IMR-90 (cell line): ENCODE results near the gene COQ8A. TPM values are rescaled to one million over a fixed set of nuclear protein-coding genes. Genes with fewer than 3 reads are reported as not detected.

ENCODE experiments used
- ATAC-seq: fragments of 200-7000 bp; cut with Tn5 transposase; 2 replicates; pipeline ENCODE4 v1.9.1; 2020; ENCODE audit warnings: low read depth, mild to moderate bottlenecking, moderate library complexity
- BruUV-seq: library from RNA; stranded (reverse); fragments of 400-500 nt; replicated peaks from 2 replicates; lab custom pipeline; 2021; lab: Mats Ljungman, UMichigan
- CTCF ChIA-PET: fragments of 300-600 bp; formaldehyde crosslinking; extraction: SDS; loops from one replicate; lab custom pipeline; 2021; ENCODE audit warnings: antibody characterized with exemption; lab: Yijun Ruan, JAX
- POLR2A ChIA-PET: fragments of 300-600 bp; sonication (Branson Sonifier 250); formaldehyde crosslinking; loops from one replicate; lab custom pipeline; 2022; ENCODE audit warnings: antibody characterized with exemption; ENCODE audit not compliant: unreplicated experiment; lab: Charles Lee
- DNase-seq: peaks from one replicate; pipeline ENCODE4 v3.0.0; 2013
- H2AFZ ChIP-seq: replicated peaks from 2 replicates; pipeline ENCODE3; 2013; ENCODE audit warnings: low read length, mild to moderate bottlenecking; ENCODE audit not compliant: poor library complexity
- H2AK5ac ChIP-seq: 2 replicates; pipeline ENCODE4 v1.6.1; 2013; ENCODE audit warnings: low read depth, low read length, inconsistent platforms
- H2AK9ac ChIP-seq: replicated peaks from 2 replicates; pipeline ENCODE3; 2013; ENCODE audit warnings: mild to moderate bottlenecking, low read depth, low read length, moderate library complexity; ENCODE audit not compliant: poor library complexity
- H2BK120ac ChIP-seq: 2 replicates; pipeline ENCODE4 v1.6.1; 2013; ENCODE audit warnings: low read depth, low read length, inconsistent platforms
- H2BK15ac ChIP-seq: 3 replicates; pipeline ENCODE4 v1.6.1; 2013; ENCODE audit warnings: low read depth, low read length, inconsistent platforms
- H2BK20ac ChIP-seq: 2 replicates; pipeline ENCODE4 v1.6.1; 2013; ENCODE audit warnings: low read depth, mild to moderate bottlenecking, inconsistent platforms, low read length, moderate library complexity
- H2BK5ac ChIP-seq: 2 replicates; pipeline ENCODE4 v1.6.1; 2013; ENCODE audit warnings: mild to moderate bottlenecking, low read depth, low read length, inconsistent platforms; ENCODE audit not compliant: poor library complexity, severe bottlenecking
- H3K14ac ChIP-seq: replicated peaks from 2 replicates; pipeline ENCODE4 v1.6.1; 2013; ENCODE audit warnings: low read depth, low read length, inconsistent platforms
- H3K18ac ChIP-seq: 2 replicates; pipeline ENCODE4 v1.6.1; 2013; ENCODE audit warnings: low read depth, low read length, control low read depth
- H3K23ac ChIP-seq: 2 replicates; pipeline ENCODE4 v1.6.1; 2013; ENCODE audit warnings: low read depth, low read length, inconsistent platforms
- H3K27ac ChIP-seq: 2 replicates; pipeline ENCODE4 v1.5.1; 2013; ENCODE audit warnings: mild to moderate bottlenecking, control low read depth, low read length; ENCODE audit not compliant: insufficient read depth
- H3K27me3 ChIP-seq: 2 replicates; pipeline ENCODE4 v1.6.1; 2013; ENCODE audit warnings: low read length; ENCODE audit not compliant: control insufficient read depth, insufficient read depth
- H3K36me3 ChIP-seq: 2 replicates; pipeline ENCODE4 v1.6.1; 2013; ENCODE audit warnings: low read length, mixed read lengths; ENCODE audit not compliant: control insufficient read depth, insufficient read depth
- H3K4ac ChIP-seq: 2 replicates; pipeline ENCODE4 v1.6.1; 2013; ENCODE audit warnings: low read depth, low read length, inconsistent platforms
- H3K4me1 ChIP-seq: 2 replicates; pipeline ENCODE4 v1.6.1; 2013; ENCODE audit warnings: low read length, mixed read lengths; ENCODE audit not compliant: control insufficient read depth, insufficient read depth
- H3K4me2 ChIP-seq: 2 replicates; pipeline ENCODE4 v1.6.1; 2013; ENCODE audit warnings: low read depth, mild to moderate bottlenecking, control low read depth, low read length, moderate library complexity
- H3K4me3 ChIP-seq: 2 replicates; pipeline ENCODE4 v1.5.1; 2013; ENCODE audit warnings: low read depth, mild to moderate bottlenecking, control low read depth, low read length, moderate library complexity; ENCODE audit not compliant: insufficient read depth
- H3K56ac ChIP-seq: 2 replicates; pipeline ENCODE4 v1.6.1; 2013; ENCODE audit warnings: low read length, inconsistent platforms; ENCODE audit not compliant: insufficient read depth; ENCODE audit errors: extremely low read depth
- H3K79me1 ChIP-seq, 2 experiments: 2 replicates each; pipeline ENCODE4 v1.6.1; 2013; ENCODE audit warnings: low read length in 2 of 2, inconsistent platforms in 1 of 2, low read depth in 1 of 2
- H3K9ac ChIP-seq: 2 replicates; pipeline ENCODE4 v1.6.1; 2013; ENCODE audit warnings: low read depth, low read length, control low read depth
- H3K9me1 ChIP-seq: 2 replicates; pipeline ENCODE4 v1.6.1; 2013; ENCODE audit warnings: low read length, inconsistent platforms; ENCODE audit not compliant: insufficient read depth
- H3K9me3 ChIP-seq: 2 replicates; pipeline ENCODE4 v1.6.1; 2013; ENCODE audit warnings: low read length; ENCODE audit not compliant: control insufficient read depth, insufficient read depth
- H4K20me1 ChIP-seq: 2 replicates; pipeline ENCODE4 v1.6.1; 2013; ENCODE audit warnings: low read length, inconsistent platforms; ENCODE audit not compliant: insufficient read depth
- H4K5ac ChIP-seq: 2 replicates; pipeline ENCODE4 v1.6.1; 2013; ENCODE audit warnings: mild to moderate bottlenecking, low read depth, low read length, control low read depth
- H4K8ac ChIP-seq, 2 experiments: 2 replicates each; pipeline ENCODE4 v1.6.1; 2013; ENCODE audit warnings: low read depth in 2 of 2, low read length in 2 of 2, control low read depth in 1 of 2, inconsistent platforms in 1 of 2
- H4K91ac ChIP-seq: 2 replicates; pipeline ENCODE4 v1.6.1; 2013; ENCODE audit warnings: low read depth, low read length, inconsistent platforms; ENCODE audit not compliant: insufficient read depth
- BHLHE40 ChIP-seq: fragments of 150-350 bp; IDR thresholded peaks from 2 replicates; pipeline ENCODE4 v1.6.1; 2016; ENCODE audit warnings: mild to moderate bottlenecking, low read depth, low read length
- CEBPB ChIP-seq: IDR thresholded peaks from 2 replicates; pipeline ENCODE4 v1.6.1; 2012; ENCODE audit warnings: low read depth, low read length, improper control_type of control experiment
- CHD1 ChIP-seq: IDR thresholded peaks from 2 replicates; pipeline ENCODE4 v1.6.1; 2012; ENCODE audit warnings: low read depth, low read length, improper control_type of control experiment
- FOS ChIP-seq: fragments of 150-350 bp; IDR thresholded peaks from 2 replicates; pipeline ENCODE4 v1.6.1; 2016; ENCODE audit warnings: low read depth, low read length
- MAFK ChIP-seq: IDR thresholded peaks from 2 replicates; pipeline ENCODE4 v1.6.1; 2012; ENCODE audit warnings: low read depth, low read length, improper control_type of control experiment
- MAZ ChIP-seq: IDR thresholded peaks from 2 replicates; pipeline ENCODE4 v1.6.1; 2012; ENCODE audit warnings: low read depth, mild to moderate bottlenecking, low read length, improper control_type of control experiment, moderate library complexity, borderline replicate concordance
- MXI1 ChIP-seq: IDR thresholded peaks from 2 replicates; pipeline ENCODE4 v1.6.1; 2012; ENCODE audit warnings: low read depth, mild to moderate bottlenecking, low read length, moderate library complexity, borderline replicate concordance
- NFE2L2 ChIP-seq: fragments of 150-350 bp; IDR thresholded peaks from 2 replicates; pipeline ENCODE4 v1.6.1; 2016; ENCODE audit warnings: low read depth, mild to moderate bottlenecking, low read length
- POLR2A ChIP-seq: IDR thresholded peaks from 2 replicates; pipeline ENCODE4 v1.6.1; 2012; ENCODE audit warnings: mild to moderate bottlenecking, low read depth, low read length
- RAD21 ChIP-seq: IDR thresholded peaks from 2 replicates; pipeline ENCODE4 v1.6.1; 2012; ENCODE audit warnings: low read length, improper control_type of control experiment
- RCOR1 ChIP-seq: IDR thresholded peaks from 2 replicates; pipeline ENCODE4 v1.6.1; 2012; ENCODE audit warnings: mild to moderate bottlenecking, low read length, improper control_type of control experiment; ENCODE audit not compliant: insufficient replicate concordance
- RFX5 ChIP-seq: IDR thresholded peaks from 2 replicates; pipeline ENCODE4 v1.8.0; 2012; ENCODE audit warnings: low read depth, mild to moderate bottlenecking, low read length, moderate library complexity
- SMC3 ChIP-seq: fragments of 150-350 bp; IDR thresholded peaks from 2 replicates; pipeline ENCODE4 v1.6.1; 2016; ENCODE audit warnings: low read depth, mild to moderate bottlenecking, antibody characterized with exemption, low read length, moderate library complexity
- WGBS, 2 experiments: methylation state at CpG; one replicate each; pipeline versions ENCODE4 v1.1.5 to v1.1.7; 2013; ENCODE audit warnings: missing lambda C conversion rate in 2 of 2; ENCODE audit not compliant: insufficient read length in 1 of 2; ENCODE audit errors: extremely low coverage in 2 of 2; 5-methylcytosine and 5-hydroxymethylcytosine counted together
- dilution Hi-C: fragments of 300-500 bp; cut with HindIII; formaldehyde crosslinking; loops from one replicate; pipeline ENCODE4 v1.14.3; 2018; ENCODE audit warnings: low sequenced_read_pairs; ENCODE audit not compliant: unreplicated experiment
- in situ Hi-C: fragments of 300-500 bp; cut with MboI; formaldehyde crosslinking; loops from 3 replicates; pipeline ENCODE4 v1.14.3; 2019; ENCODE audit warnings: low sequenced_read_pairs, inconsistent platforms, mixed read lengths
- intact Hi-C: fragments of 100-400 bp; cut with micrococcal nuclease; formaldehyde crosslinking; loops from 2 replicates; pipeline ENCODE4 v1.10.0; 2022
- polyA plus RNA-seq, 3 experiments: library from polyadenylated mRNA; depleted of rRNA; stranded (reverse); fragments of >200 nt; gene quantifications; 2 replicates each; pipeline ENCODE4 v1.2.3, GENCODE V29; 2012; ENCODE audit warnings: low replicate concordance in 1 of 3
- total RNA-seq: library from RNA; depleted of rRNA; stranded (reverse); fragments of >200 nt; gene quantifications from 2 replicates; pipeline ENCODE4 v1.2.3, GENCODE V29; 2012
- TF ChIP-seq, protein P1 (sequence below): fragments of 150-350 bp; IDR thresholded peaks from 2 replicates; pipeline ENCODE4 v1.6.1; 2016; ENCODE audit warnings: low read depth, mild to moderate bottlenecking, low read length, moderate library complexity, borderline replicate concordance
- TF ChIP-seq, protein P2 (sequence below): conservative IDR thresholded peaks from 2 replicates; pipeline ENCODE4 v1.5.1; 2012; ENCODE audit warnings: mild to moderate bottlenecking, low read depth, low read length, improper control_type of control experiment
- TF ChIP-seq, protein P3 (sequence below): fragments of 150-350 bp; IDR thresholded peaks from 2 replicates; pipeline ENCODE4 v1.6.1; 2017; ENCODE audit warnings: mild to moderate bottlenecking, antibody characterized with exemption, low read length, low read depth

COQ8A gene
- total and polyA plus RNA-seq, 2 of the 4 experiments (the other 2 are of a cell fraction): 3.8 to 6.1 TPM

- H2BK20ac ChIP-seq: no peak overlapping the region
- H3K14ac ChIP-seq: no peak overlapping the region
- no peak overlapping the region for H3K9ac ChIP-seq
- H3K4me1 ChIP-seq: peaks cover 6% of the 10 kb centered on the region
- in situ Hi-C loops (no loop called here), intact Hi-C loops (no loop called here), dilution Hi-C loops (no loop called here)
- H2BK15ac ChIP-seq: no peak overlapping the region
- CTCF ChIA-PET: no interaction called here
- no peaks in the 10 kb centered on the region for H3K36me3 ChIP-seq
- ATAC-seq (no peak), DNase-seq (no peak)
- no peaks in the 10 kb centered on the region; a peak in 1 of 4 replicates for H3K79me1 ChIP-seq
- H2BK5ac ChIP-seq: no peak overlapping the region
- no peak overlapping the region for H2AK5ac ChIP-seq
- no peak overlapping the region for H4K5ac ChIP-seq
- H4K20me1 ChIP-seq: no peaks in the 10 kb centered on the region
- POLR2A ChIA-PET: no interaction called here
- no peak overlapping the region for H2AK9ac ChIP-seq
- no peak overlapping the region for H2BK120ac ChIP-seq
- peaks cover 8% of the 10 kb centered on the region; the same call in 1 of the 2 replicates for H3K9me1 ChIP-seq
- no peak overlapping the region for H4K8ac ChIP-seq
- H3K27ac ChIP-seq: no peak overlapping the region
- H3K9me3 ChIP-seq: no peaks in the 10 kb centered on the region
- no peak overlapping the region for H3K4me2 ChIP-seq
- no peak overlapping the region for H3K56ac ChIP-seq
- BruUV-seq: no TSS peak
- no peak overlapping the region for H4K91ac ChIP-seq
- no peak for TF ChIP-seq RCOR1
- TF ChIP-seq, protein P1, sequence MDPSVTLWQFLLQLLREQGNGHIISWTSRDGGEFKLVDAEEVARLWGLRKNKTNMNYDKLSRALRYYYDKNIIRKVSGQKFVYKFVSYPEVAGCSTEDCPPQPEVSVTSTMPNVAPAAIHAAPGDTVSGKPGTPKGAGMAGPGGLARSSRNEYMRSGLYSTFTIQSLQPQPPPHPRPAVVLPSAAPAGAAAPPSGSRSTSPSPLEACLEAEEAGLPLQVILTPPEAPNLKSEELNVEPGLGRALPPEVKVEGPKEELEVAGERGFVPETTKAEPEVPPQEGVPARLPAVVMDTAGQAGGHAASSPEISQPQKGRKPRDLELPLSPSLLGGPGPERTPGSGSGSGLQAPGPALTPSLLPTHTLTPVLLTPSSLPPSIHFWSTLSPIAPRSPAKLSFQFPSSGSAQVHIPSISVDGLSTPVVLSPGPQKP: no peak
- TF ChIP-seq RFX5: no peak
- TF ChIP-seq CHD1: no peak
- TF ChIP-seq FOS: no peak
- TF ChIP-seq BHLHE40: no peak
- no peak for TF ChIP-seq NFE2L2
- no peak for TF ChIP-seq CEBPB
- TF ChIP-seq MAFK: no peak
- no peak for TF ChIP-seq RAD21
- no peak for TF ChIP-seq POLR2A
- TF ChIP-seq, protein P2, sequence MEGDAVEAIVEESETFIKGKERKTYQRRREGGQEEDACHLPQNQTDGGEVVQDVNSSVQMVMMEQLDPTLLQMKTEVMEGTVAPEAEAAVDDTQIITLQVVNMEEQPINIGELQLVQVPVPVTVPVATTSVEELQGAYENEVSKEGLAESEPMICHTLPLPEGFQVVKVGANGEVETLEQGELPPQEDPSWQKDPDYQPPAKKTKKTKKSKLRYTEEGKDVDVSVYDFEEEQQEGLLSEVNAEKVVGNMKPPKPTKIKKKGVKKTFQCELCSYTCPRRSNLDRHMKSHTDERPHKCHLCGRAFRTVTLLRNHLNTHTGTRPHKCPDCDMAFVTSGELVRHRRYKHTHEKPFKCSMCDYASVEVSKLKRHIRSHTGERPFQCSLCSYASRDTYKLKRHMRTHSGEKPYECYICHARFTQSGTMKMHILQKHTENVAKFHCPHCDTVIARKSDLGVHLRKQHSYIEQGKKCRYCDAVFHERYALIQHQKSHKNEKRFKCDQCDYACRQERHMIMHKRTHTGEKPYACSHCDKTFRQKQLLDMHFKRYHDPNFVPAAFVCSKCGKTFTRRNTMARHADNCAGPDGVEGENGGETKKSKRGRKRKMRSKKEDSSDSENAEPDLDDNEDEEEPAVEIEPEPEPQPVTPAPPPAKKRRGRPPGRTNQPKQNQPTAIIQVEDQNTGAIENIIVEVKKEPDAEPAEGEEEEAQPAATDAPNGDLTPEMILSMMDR: no peak
- TF ChIP-seq MXI1: no peak
- TF ChIP-seq MAZ: no peak
- TF ChIP-seq SMC3: no peak
- TF ChIP-seq, protein P3, sequence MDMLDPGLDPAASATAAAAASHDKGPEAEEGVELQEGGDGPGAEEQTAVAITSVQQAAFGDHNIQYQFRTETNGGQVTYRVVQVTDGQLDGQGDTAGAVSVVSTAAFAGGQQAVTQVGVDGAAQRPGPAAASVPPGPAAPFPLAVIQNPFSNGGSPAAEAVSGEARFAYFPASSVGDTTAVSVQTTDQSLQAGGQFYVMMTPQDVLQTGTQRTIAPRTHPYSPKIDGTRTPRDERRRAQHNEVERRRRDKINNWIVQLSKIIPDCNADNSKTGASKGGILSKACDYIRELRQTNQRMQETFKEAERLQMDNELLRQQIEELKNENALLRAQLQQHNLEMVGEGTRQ: no peak
- no peak overlapping the region for H3K18ac ChIP-seq
- H2AFZ ChIP-seq: no peak overlapping the region
- 71% methylated on average over 1 of the region's 3 CpGs; no CpG with 5 or more reads in 1 of the 2 experiments for WGBS, 2 experiments
- no peak overlapping the region for H3K4me3 ChIP-seq
- H3K23ac ChIP-seq: no peak overlapping the region
- H3K27me3 ChIP-seq: no peaks in the 10 kb centered on the region
- H3K4ac ChIP-seq: no peak overlapping the region
These were observed 2.3 kb downstream of the COQ8A start for GRCh38 chr1:226942392-226942791.
